IPS-20b (cell line): ENCODE results near the gene GMCL2.
A peak's percentile ranks its signal among the peaks of the same experiment; 100 is the strongest.
"Not testable (repeated sequence)": the region's sequence is repeated elsewhere in the genome, so short reads cannot be mapped to it uniquely, and the experiment has no call there.

Source experiments
- H3K27ac ChIP-seq: one replicate; pipeline ENCODE4 v1.5.1; 2013; ENCODE audit warnings: low read length
- H3K27me3 ChIP-seq: 2 replicates; pipeline ENCODE4 v1.6.1; 2013; ENCODE audit warnings: mild to moderate bottlenecking, low read length, inconsistent platforms; ENCODE audit not compliant: insufficient read depth
- H3K36me3 ChIP-seq: 2 replicates; pipeline ENCODE4 v1.6.1; 2013; ENCODE audit warnings: low read depth, mild to moderate bottlenecking, inconsistent platforms, low read length, moderate library complexity; ENCODE audit not compliant: insufficient read depth
- H3K4me1 ChIP-seq: 2 replicates; pipeline ENCODE4 v1.6.1; 2013; ENCODE audit warnings: mild to moderate bottlenecking, control low read depth, inconsistent platforms, low read length, moderate library complexity; ENCODE audit not compliant: insufficient read depth
- H3K4me3 ChIP-seq: 2 replicates; pipeline ENCODE4 v1.5.1; 2013; ENCODE audit warnings: mild to moderate bottlenecking, low read length, inconsistent platforms
- H3K9ac ChIP-seq: 2 replicates; pipeline ENCODE4 v1.6.1; 2013; ENCODE audit warnings: low read depth, mild to moderate bottlenecking, inconsistent platforms, low read length, moderate library complexity
- H3K9me3 ChIP-seq: 2 replicates; pipeline ENCODE4 v1.6.1; 2013; ENCODE audit warnings: mild to moderate bottlenecking, low read depth, low read length, inconsistent platforms; ENCODE audit not compliant: insufficient read depth

The GMCL2 gene

GRCh38 chr5:178204182-178204934, 17.2 kb upstream of the GMCL2 start, which contains the start of gene HNRNPAB:
HNRNPAB (plus strand) TSS chr5:178204533; CDS start chr5:178204838, 305 bp downstream.
- Histone ChIP-seq H3K27me3 (peaks cover 12% of the 10 kb centered on the region; the same call in 1 of the 2 replicates), H3K36me3 (peaks cover 41% of the 10 kb centered on the region), H3K9ac (peak within 1 kb of the TSS; percentile 94), H3K27ac (peak within 1 kb of the TSS; percentile 63), H3K4me3 (peak within 1 kb of the TSS; percentile 100), H3K9me3 (no peaks in the 10 kb centered on the region), H3K4me1 (no peaks in the 10 kb centered on the region)

GRCh38 chr5:178203670-178204181, 16.6 kb upstream of the GMCL2 start:
- Histone ChIP-seq H3K27me3 (peaks cover 15% of the 10 kb centered on the region; the same call in 1 of the 2 replicates), H3K9me3 (no peaks in the 10 kb centered on the region), H3K4me3 (peak overlapping the region; percentile 100), H3K27ac (no peak overlapping the region), H3K9ac (peak overlapping the region; percentile 94; the same call in 1 of the 2 replicates), H3K4me1 (no peaks in the 10 kb centered on the region), H3K36me3 (peaks cover 35% of the 10 kb centered on the region)

GRCh38 chr5:178202541-178202940, 15.4 kb upstream of the GMCL2 start:
- H3K4me3 ChIP-seq: no peak overlapping the region
- H3K9ac ChIP-seq: no peak overlapping the region
- H3K36me3 ChIP-seq: peaks cover 23% of the 10 kb centered on the region
- H3K9me3 ChIP-seq: no peaks in the 10 kb centered on the region
- H3K27me3 ChIP-seq: peaks cover 16% of the 10 kb centered on the region; the same call in 1 of the 2 replicates
- H3K27ac ChIP-seq: no peak overlapping the region
- H3K4me1 ChIP-seq: no peaks in the 10 kb centered on the region

DNA sequence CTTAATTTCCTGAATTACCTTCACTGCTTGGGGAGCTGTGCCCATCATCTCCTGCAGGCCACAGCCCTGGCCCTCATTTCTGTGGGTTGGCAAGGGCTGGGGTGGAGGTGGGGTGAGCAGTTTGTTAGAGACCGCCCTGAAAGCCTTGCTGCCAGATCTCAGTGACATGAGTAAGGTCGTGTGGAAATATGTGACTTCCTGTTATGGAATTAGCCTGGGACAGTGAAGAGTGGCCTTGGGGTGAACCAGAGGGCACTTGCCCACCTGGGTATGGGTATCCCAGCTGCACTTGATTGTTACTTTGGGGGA, 14.7 kb upstream of the GMCL2 start:
- no peak overlapping the region for H3K27ac ChIP-seq
- no peaks in the 10 kb centered on the region for H3K4me1 ChIP-seq
- H3K4me3 ChIP-seq: no peak overlapping the region
- H3K27me3 ChIP-seq: peaks cover 16% of the 10 kb centered on the region; the same call in 1 of the 2 replicates
- no peak overlapping the region for H3K9ac ChIP-seq
- H3K9me3 ChIP-seq: no peaks in the 10 kb centered on the region
- peaks cover 16% of the 10 kb centered on the region for H3K36me3 ChIP-seq

- Histone ChIP-seq H3K9me3 (no peaks in the 10 kb centered on the region), H3K4me1 (no peaks in the 10 kb centered on the region), H3K4me3 (no peak overlapping the region), H3K27me3 (peaks cover 16% of the 10 kb centered on the region; the same call in 1 of the 2 replicates), H3K36me3 (peaks cover 11% of the 10 kb centered on the region), H3K9ac (no peak overlapping the region), H3K27ac (no peak overlapping the region)
Observed at GRCh38 chr5:178201221-178201926, 14.2 kb upstream of the GMCL2 start.

DNA sequence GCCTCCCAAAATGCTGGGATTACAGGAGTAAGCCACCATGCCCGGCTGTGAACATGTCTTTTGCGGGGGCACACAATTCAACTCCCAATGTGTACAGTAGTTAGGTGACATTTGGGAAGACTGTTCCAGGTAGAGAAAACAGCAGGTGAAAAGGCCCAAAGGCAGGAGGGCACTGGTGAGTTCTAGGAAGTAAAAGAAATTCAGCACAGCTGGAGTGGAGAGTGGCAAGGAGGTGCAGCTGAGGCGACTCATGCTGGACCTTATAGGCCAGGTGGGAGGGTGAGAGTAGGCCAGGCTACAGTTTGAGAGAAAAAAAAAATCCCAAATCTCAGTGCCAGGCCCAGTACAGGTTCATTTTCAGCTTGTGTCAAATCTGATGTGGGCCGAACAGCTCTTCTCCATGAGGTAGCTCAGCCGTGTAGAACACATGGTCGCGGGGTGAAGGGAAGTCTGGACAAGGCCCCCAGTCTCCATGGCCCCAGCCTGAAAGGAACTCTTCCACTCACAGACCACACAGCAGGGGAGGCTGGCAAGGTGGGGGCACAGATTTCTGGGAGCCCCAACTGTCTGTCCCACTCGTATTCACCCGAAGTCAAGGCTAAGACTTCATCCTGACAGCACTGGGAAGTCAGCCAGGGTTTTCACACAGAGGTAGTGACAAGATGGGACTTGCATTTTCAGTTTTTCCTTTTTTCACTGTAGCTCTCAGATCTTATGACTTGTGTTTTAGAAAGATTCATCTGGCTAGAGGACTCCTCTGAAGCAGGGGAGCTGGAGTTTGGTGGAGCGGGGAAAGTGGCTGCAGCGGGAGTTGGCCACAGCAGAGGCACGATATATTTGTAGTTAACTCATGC, 12.6 kb upstream of the GMCL2 start:
- Histone ChIP-seq H3K27ac (no peak overlapping the region), H3K36me3 (no peaks in the 10 kb centered on the region)

GRCh38 chr5:178198706-178199105, 11.5 kb upstream of the GMCL2 start:
- H3K36me3 ChIP-seq: no peaks in the 10 kb centered on the region
- no peak overlapping the region for H3K4me3 ChIP-seq
- H3K27ac ChIP-seq: no peak overlapping the region
- H3K9ac ChIP-seq: no peak overlapping the region
- H3K9me3 ChIP-seq: no peaks in the 10 kb centered on the region
- H3K27me3 ChIP-seq: peaks cover 16% of the 10 kb centered on the region; the same call in 1 of the 2 replicates
- peaks cover 4% of the 10 kb centered on the region; the same call in 1 of the 2 replicates for H3K4me1 ChIP-seq

More for the DNA sequence above, 12.6 kb upstream of the GMCL2 start:
- Histone ChIP-seq H3K27me3 (peaks cover 16% of the 10 kb centered on the region; the same call in 1 of the 2 replicates), H3K9me3 (no peaks in the 10 kb centered on the region), H3K4me3 (no peak overlapping the region), H3K4me1 (no peaks in the 10 kb centered on the region; the same call in 1 of the 2 replicates), H3K9ac (no peak overlapping the region)

DNA sequence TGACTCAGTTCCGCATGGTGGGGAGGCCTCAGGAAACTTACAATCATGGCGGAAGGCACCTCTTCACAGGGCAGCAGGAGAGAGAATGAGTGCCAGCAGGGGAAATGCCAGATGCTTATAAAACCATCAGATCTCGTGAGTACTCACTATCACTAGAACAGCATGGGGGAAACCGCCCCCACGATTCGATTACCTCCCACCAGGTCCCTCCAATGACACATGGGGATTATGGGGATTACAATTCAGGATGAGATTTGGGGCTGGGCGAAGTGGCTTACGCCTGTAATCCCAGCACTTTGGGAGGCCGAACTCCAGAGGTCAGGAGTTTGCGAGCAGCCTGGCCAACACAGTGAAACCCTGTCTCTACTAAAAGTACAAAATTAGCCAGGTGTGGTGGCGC, 11.0 kb upstream of the GMCL2 start:
- not testable (repeated sequence) for H3K9me3 ChIP-seq, H3K4me3 ChIP-seq, H3K27ac ChIP-seq, H3K4me1 ChIP-seq, H3K9ac ChIP-seq, H3K36me3 ChIP-seq
- H3K27me3 ChIP-seq: peaks cover 16% of the 10 kb centered on the region; the same call in 1 of the 2 replicates

GRCh38 chr5:178196986-178197385, 9.8 kb upstream of the GMCL2 start:
- peaks cover 14% of the 10 kb centered on the region; the same call in 1 of the 2 replicates for H3K27me3 ChIP-seq
- no peak overlapping the region for H3K27ac ChIP-seq
- H3K4me3 ChIP-seq: no peak overlapping the region
- peaks cover 4% of the 10 kb centered on the region; the same call in 1 of the 2 replicates for H3K4me1 ChIP-seq
- H3K36me3 ChIP-seq: no peaks in the 10 kb centered on the region
- 0 out of 2 replicates have a peak, but pooled peaks cover 4% of the 10 kb centered on the region for H3K9me3 ChIP-seq
- H3K9ac ChIP-seq: no peak overlapping the region

GRCh38 chr5:178196281-178196812, 9.2 kb upstream of the GMCL2 start:
- Histone ChIP-seq H3K27ac (no peak overlapping the region), H3K4me3 (no peak overlapping the region), H3K4me1 (peaks cover 4% of the 10 kb centered on the region; the same call in 1 of the 2 replicates), H3K36me3 (no peaks in the 10 kb centered on the region), H3K9ac (no peak overlapping the region), H3K27me3 (0 out of 2 replicates have a peak, but pooled peaks cover 9% of the 10 kb centered on the region), H3K9me3 (0 out of 2 replicates have a peak, but pooled peaks cover 4% of the 10 kb centered on the region)

DNA sequence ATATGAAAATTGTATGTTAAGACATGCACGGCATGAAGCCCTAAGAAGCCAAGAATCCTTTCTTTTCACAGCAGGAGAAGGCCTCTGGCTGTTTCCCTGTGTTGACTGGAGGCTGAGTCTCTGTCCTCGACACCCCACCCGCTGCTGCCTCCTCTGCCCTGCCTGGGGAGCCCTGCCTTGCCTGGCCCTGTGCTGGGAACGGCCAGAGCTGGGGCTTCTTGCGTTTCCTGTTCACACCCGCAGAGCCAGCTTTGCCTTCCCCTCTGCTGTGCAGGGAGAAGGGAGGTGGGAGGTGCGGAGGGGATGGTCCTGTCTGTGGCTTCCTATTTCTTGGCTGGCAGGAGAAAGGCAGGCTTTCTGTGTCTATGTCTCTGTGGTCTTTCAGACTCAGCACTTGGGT, 6.9 kb upstream of the GMCL2 start:
- Histone ChIP-seq H3K27ac (no peak overlapping the region), H3K9ac (no peak overlapping the region)

More for the DNA sequence above, 6.9 kb upstream of the GMCL2 start:
- no peaks in the 10 kb centered on the region for H3K36me3 ChIP-seq
- H3K9me3 ChIP-seq: 0 out of 2 replicates have a peak, but pooled peaks cover 7% of the 10 kb centered on the region
- H3K4me3 ChIP-seq: no peak overlapping the region
- H3K4me1 ChIP-seq: peaks cover 4% of the 10 kb centered on the region; the same call in 1 of the 2 replicates
- H3K27me3 ChIP-seq: 0 out of 2 replicates have a peak, but pooled peaks cover 4% of the 10 kb centered on the region
